ENCODE data around the gene RAB26.

The RAB26 gene

DNA sequence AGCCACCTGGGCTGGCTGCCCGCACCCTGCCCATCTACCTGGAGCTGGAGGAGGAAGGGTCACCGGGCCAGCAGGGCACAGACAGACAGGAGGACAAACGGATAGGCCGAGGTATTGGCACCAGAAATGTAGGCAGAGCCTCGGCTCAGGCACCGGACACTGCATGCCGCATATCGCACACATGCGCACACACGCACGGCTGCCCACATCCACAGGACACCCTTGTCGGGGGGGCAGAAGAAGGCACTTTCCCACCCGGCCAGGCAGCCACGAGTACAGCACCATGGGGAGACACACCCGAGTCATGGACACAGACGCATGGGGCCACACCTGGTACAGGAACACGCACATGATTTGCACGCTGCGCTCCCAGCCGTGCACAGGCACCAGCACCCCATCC, 33.5 kb downstream of the RAB26 start:
- ChIA-PET POLR2A (interaction anchor here (1.1 to 1.2 kb wide), 2 partner anchors 27 to 31 kb away, joined by 7 read pairs; partner anchors contain the start of gene TRAF7), CTCF (no interaction called here)
- TF ChIP-seq, protein P1, sequence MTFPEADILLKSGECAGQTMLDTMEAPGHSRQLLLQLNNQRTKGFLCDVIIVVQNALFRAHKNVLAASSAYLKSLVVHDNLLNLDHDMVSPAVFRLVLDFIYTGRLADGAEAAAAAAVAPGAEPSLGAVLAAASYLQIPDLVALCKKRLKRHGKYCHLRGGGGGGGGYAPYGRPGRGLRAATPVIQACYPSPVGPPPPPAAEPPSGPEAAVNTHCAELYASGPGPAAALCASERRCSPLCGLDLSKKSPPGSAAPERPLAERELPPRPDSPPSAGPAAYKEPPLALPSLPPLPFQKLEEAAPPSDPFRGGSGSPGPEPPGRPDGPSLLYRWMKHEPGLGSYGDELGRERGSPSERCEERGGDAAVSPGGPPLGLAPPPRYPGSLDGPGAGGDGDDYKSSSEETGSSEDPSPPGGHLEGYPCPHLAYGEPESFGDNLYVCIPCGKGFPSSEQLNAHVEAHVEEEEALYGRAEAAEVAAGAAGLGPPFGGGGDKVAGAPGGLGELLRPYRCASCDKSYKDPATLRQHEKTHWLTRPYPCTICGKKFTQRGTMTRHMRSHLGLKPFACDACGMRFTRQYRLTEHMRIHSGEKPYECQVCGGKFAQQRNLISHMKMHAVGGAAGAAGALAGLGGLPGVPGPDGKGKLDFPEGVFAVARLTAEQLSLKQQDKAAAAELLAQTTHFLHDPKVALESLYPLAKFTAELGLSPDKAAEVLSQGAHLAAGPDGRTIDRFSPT (tag by site-specific recombination; IDR thresholded peaks at IDR 0.05): 0 out of 2 replicates have a peak, but pooled peaks have one; percentile 14
- TF ChIP-seq GFI1B (tag by site-specific recombination; IDR thresholded peaks at IDR 0.05): no peak
- no peaks in the 10 kb centered on the region for H3K4me1 ChIP-seq (ENCODE audit: control insufficient read depth, insufficient read depth, low read length)
- no peak overlapping the region for H3K4me3 ChIP-seq (ENCODE audit: low read depth, low read length)
- no peak overlapping the region for H3K27ac ChIP-seq (ENCODE audit: extremely low read depth, low read depth, low read length)
- no peaks in the 10 kb centered on the region for H3K9me3 ChIP-seq (ENCODE audit: control insufficient read depth, insufficient read depth, low read depth, low read length)
- peaks cover 0 to 24% of the 10 kb centered on the region in 2 experiments; a peak in 1 of 3 replicates for H3K36me3 ChIP-seq (ENCODE audit: control insufficient read depth in 2 of 2, insufficient read depth in 1 of 2, low read length in 2 of 2)

DNA sequence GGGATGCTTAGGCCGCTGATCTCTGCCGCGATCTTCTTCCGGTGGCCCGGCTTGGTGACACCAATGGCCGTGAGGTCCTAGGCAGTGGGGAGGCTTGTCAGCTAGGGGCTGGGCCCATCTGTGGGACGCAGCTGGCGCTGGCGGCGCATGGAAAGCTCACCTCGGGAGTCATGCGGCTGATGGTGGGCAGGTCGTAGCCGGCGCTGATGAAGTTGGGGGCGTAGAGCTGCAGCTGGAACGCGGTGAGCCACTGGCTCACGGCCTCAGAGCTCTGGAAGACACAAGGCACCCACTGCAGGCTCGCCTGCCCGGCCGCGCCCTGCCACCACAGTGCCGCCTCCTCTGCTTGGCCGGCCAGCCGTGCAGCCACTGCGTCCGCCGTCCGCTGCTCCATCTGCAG, 35.2 kb downstream of the RAB26 start:
- ChIA-PET POLR2A (no interaction called here), CTCF (interaction anchor here (0.7 kb wide), 1 partner anchor 68 kb away, joined by 5 read pairs; the partner anchor contains the start of gene ECI1)
- Histone ChIP-seq H3K4me3 (ENCODE audit: low read depth, low read length) (no peak overlapping the region), H3K4me1 (ENCODE audit: control insufficient read depth, insufficient read depth, low read length) (no peaks in the 10 kb centered on the region), H3K9me3 (ENCODE audit: control insufficient read depth, insufficient read depth, low read depth, low read length) (no peaks in the 10 kb centered on the region), H3K36me3 (ENCODE audit: control insufficient read depth in 2 of 2, insufficient read depth in 1 of 2, low read length in 2 of 2) (peaks cover 0 to 15% of the 10 kb centered on the region in 2 experiments; a peak in 1 of 3 replicates), H3K27ac (ENCODE audit: extremely low read depth, low read depth, low read length) (no peak overlapping the region)
- no peak for TF ChIP-seq TCF7L2 (IDR thresholded peaks at IDR 0.05; ENCODE audit: borderline replicate concordance, low read depth, low read length)

DNA sequence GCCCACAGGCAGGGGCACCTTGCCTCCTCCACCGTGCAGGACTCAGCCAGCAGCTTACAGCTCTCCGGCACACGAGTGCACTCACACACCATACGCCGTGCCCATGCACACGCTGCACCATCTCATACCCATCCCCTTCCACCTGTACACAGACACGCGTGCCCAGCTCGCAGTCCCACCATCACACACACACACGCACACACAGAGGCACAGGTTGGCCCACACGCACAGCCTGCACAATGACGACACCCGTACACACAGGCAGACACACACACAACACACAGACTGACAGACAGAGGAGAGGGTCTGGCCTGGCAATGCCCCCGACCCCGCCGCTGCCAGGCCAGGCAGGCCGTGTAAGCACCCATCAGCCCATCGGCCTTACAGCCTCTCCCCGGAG, 35.9 kb downstream of the RAB26 start:
- POLR2A ChIA-PET: no interaction called here
- Histone ChIP-seq H3K4me3 (ENCODE audit: low read depth, low read length) (no peak overlapping the region), H3K4me1 (ENCODE audit: control insufficient read depth, insufficient read depth, low read length) (no peaks in the 10 kb centered on the region), H3K27ac (ENCODE audit: extremely low read depth, low read depth, low read length) (no peak overlapping the region), H3K36me3 (ENCODE audit: control insufficient read depth in 2 of 2, insufficient read depth in 1 of 2, low read length in 2 of 2) (peaks cover 0 to 16% of the 10 kb centered on the region in 2 experiments; a peak in 1 of 3 replicates), H3K9me3 (ENCODE audit: control insufficient read depth, insufficient read depth, low read depth, low read length) (no peaks in the 10 kb centered on the region)
- CTCF ChIA-PET: no interaction called here
- TF ChIP-seq ZNF48 (tag by site-specific recombination; IDR thresholded peaks at IDR 0.05) (no peak), ZNF791 (tag by site-specific recombination; IDR thresholded peaks at IDR 0.05) (no peak), ZNF600 (tag by site-specific recombination; IDR thresholded peaks at IDR 0.05) (peak; percentile 61)
- TF ChIP-seq, protein P1 (tag by site-specific recombination; IDR thresholded peaks at IDR 0.05): peak; percentile 68; the same call in 1 of the 2 replicates

DNA sequence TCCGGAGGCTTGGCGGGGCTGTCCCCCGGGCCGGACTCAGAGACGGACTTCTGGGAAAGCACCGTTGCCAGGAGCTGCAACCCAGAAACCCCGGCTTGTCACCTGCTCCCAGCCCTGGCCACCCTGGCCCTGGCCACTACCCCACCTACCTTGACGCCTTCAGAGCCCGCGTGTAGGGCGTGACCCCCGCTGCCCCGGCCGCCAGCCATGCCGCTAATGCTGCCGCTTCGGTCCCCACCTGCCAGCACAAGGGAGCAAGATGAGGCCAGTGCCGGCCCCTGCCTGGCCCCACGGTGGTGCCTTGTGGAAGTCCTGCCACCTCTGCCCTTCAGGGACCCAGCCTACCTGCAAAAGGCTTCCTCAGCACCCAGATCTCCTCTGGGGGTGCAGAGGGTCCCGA, 36.5 kb downstream of the RAB26 start:
- H3K27ac ChIP-seq (ENCODE audit: extremely low read depth, low read depth, low read length): no peak overlapping the region
- H3K36me3 ChIP-seq (ENCODE audit: control insufficient read depth in 2 of 2, insufficient read depth in 1 of 2, low read length in 2 of 2): peaks cover 0 to 16% of the 10 kb centered on the region in 2 experiments; a peak in 1 of 3 replicates
- POLR2A ChIA-PET: interaction anchor here (1.8 kb wide), 1 partner anchor 30 kb away, joined by 5 read pairs; the partner anchor contains the start of gene TRAF7
- no peak overlapping the region for H3K4me3 ChIP-seq (ENCODE audit: low read depth, low read length)
- no peaks in the 10 kb centered on the region for H3K9me3 ChIP-seq (ENCODE audit: control insufficient read depth, insufficient read depth, low read depth, low read length)
- CTCF ChIA-PET: interaction anchor here (0.7 kb wide), 1 partner anchor 12 kb away, joined by 5 read pairs; no protein-coding TSS in a partner anchor
- no peaks in the 10 kb centered on the region for H3K4me1 ChIP-seq (ENCODE audit: control insufficient read depth, insufficient read depth, low read length)
- TF ChIP-seq ZNF701 (tag by site-specific recombination; IDR thresholded peaks at IDR 0.05): no peak
- no peak for TF ChIP-seq ZNF302 (tag by site-specific recombination; IDR thresholded peaks at IDR 0.05; ENCODE audit: low read depth)
- TF ChIP-seq, protein P2, sequence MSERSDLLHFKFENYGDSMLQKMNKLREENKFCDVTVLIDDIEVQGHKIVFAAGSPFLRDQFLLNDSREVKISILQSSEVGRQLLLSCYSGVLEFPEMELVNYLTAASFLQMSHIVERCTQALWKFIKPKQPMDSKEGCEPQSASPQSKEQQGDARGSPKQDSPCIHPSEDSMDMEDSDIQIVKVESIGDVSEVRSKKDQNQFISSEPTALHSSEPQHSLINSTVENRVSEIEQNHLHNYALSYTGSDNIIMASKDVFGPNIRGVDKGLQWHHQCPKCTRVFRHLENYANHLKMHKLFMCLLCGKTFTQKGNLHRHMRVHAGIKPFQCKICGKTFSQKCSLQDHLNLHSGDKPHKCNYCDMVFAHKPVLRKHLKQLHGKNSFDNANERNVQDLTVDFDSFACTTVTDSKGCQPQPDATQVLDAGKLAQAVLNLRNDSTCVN (tag by site-specific recombination; optimal IDR thresholded peaks at IDR 0.05): no peak
- TF ChIP-seq, protein P3, sequence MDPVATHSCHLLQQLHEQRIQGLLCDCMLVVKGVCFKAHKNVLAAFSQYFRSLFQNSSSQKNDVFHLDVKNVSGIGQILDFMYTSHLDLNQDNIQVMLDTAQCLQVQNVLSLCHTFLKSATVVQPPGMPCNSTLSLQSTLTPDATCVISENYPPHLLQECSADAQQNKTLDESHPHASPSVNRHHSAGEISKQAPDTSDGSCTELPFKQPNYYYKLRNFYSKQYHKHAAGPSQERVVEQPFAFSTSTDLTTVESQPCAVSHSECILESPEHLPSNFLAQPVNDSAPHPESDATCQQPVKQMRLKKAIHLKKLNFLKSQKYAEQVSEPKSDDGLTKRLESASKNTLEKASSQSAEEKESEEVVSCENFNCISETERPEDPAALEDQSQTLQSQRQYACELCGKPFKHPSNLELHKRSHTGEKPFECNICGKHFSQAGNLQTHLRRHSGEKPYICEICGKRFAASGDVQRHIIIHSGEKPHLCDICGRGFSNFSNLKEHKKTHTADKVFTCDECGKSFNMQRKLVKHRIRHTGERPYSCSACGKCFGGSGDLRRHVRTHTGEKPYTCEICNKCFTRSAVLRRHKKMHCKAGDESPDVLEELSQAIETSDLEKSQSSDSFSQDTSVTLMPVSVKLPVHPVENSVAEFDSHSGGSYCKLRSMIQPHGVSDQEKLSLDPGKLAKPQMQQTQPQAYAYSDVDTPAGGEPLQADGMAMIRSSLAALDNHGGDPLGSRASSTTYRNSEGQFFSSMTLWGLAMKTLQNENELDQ (tag by site-specific recombination; IDR thresholded peaks at IDR 0.05; ENCODE audit: low read depth): no peak
- TF ChIP-seq IKZF3 (tag by site-specific recombination; IDR thresholded peaks at IDR 0.05): no peak
- TF ChIP-seq, protein P4, sequence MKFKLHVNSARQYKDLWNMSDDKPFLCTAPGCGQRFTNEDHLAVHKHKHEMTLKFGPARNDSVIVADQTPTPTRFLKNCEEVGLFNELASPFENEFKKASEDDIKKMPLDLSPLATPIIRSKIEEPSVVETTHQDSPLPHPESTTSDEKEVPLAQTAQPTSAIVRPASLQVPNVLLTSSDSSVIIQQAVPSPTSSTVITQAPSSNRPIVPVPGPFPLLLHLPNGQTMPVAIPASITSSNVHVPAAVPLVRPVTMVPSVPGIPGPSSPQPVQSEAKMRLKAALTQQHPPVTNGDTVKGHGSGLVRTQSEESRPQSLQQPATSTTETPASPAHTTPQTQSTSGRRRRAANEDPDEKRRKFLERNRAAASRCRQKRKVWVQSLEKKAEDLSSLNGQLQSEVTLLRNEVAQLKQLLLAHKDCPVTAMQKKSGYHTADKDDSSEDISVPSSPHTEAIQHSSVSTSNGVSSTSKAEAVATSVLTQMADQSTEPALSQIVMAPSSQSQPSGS (tag by site-specific recombination; IDR thresholded peaks at IDR 0.05; ENCODE audit: low read depth): no peak
- TF ChIP-seq TRIM28 (IDR thresholded peaks at IDR 0.05; ENCODE audit: borderline replicate concordance, low read length): no peak
- TF ChIP-seq ZNF544 (tag by site-specific recombination; IDR thresholded peaks at IDR 0.05): no peak
- no peak for TF ChIP-seq ZNF184 (tag by site-specific recombination; IDR thresholded peaks at IDR 0.05)

Measured in HEK293 (cell line).